GM12878 (cell line): ENCODE measurements around the gene ATG9A. TPM values are rescaled to one million over a fixed set of nuclear protein-coding genes. Genes with fewer than 3 reads are reported as not detected.

Experiments
- CHD2 ChIP-seq: IDR thresholded peaks from 2 replicates; pipeline ENCODE4 v1.6.1; 2011; ENCODE audit warnings: low read depth, low read length, improper control_type of control experiment, borderline replicate concordance
- ESRRA ChIP-seq: IDR thresholded peaks from 2 replicates; pipeline ENCODE4 v1.6.1; 2012; ENCODE audit warnings: mild to moderate bottlenecking, low read length, improper control_type of control experiment
- KDM1A ChIP-seq: fragments of 200-600 bp; sonication (generic); IDR thresholded peaks from 2 replicates; pipeline ENCODE4 v1.6.1; 2016; ENCODE audit warnings: borderline replicate concordance
- MTA2 ChIP-seq: fragments of 450-650 bp; IDR thresholded peaks from 2 replicates; pipeline ENCODE4 v1.6.1; 2016; ENCODE audit warnings: low read depth, mild to moderate bottlenecking, moderate library complexity
- NBN ChIP-seq: fragments of 450-650 bp; IDR thresholded peaks from 2 replicates; pipeline ENCODE4 v1.6.1; 2016
- PML ChIP-seq: IDR thresholded peaks from 2 replicates; pipeline ENCODE4 v1.6.1; 2012; ENCODE audit warnings: low read length, inconsistent platforms
- POLR2AphosphoS2 ChIP-seq: IDR thresholded peaks from 2 replicates; pipeline ENCODE4 v1.6.1; 2011; ENCODE audit warnings: low read depth, mild to moderate bottlenecking, low read length, improper control_type of control experiment, moderate library complexity
- SMAD5 ChIP-seq: IDR thresholded peaks from 2 replicates; pipeline ENCODE4 v1.6.1; 2016; ENCODE audit warnings: antibody characterized with exemption, low read depth
- SMARCA5 ChIP-seq: fragments of 450-650 bp; IDR thresholded peaks from 2 replicates; pipeline ENCODE4 v1.6.1; 2017; ENCODE audit warnings: mild to moderate bottlenecking
- SPI1 ChIP-seq: IDR thresholded peaks from 2 replicates; pipeline ENCODE4 v1.6.1; 2011; ENCODE audit warnings: low read depth, mild to moderate bottlenecking, low read length, moderate library complexity, borderline replicate concordance; ENCODE audit not compliant: insufficient read depth
- SREBF1 ChIP-seq: IDR thresholded peaks from 2 replicates; pipeline ENCODE4 v1.6.1; 2012; ENCODE audit warnings: mild to moderate bottlenecking, low read length
- STAT1 ChIP-seq: fragments of 450-650 bp; conservative IDR thresholded peaks from 2 replicates; pipeline ENCODE4 v1.6.1; 2014; ENCODE audit warnings: antibody characterized with exemption, mild to moderate bottlenecking
- TCF12 ChIP-seq: IDR thresholded peaks from 2 replicates; pipeline ENCODE4 v1.6.1; 2011; ENCODE audit warnings: low read depth, mild to moderate bottlenecking, low read length
- TCF3 ChIP-seq: IDR thresholded peaks from 2 replicates; pipeline ENCODE4 v1.6.1; 2012; ENCODE audit warnings: low read depth, mild to moderate bottlenecking, low read length, borderline replicate concordance; ENCODE audit not compliant: insufficient read depth
- TCF7 ChIP-seq: IDR thresholded peaks from 2 replicates; pipeline ENCODE4 v1.6.1; 2014; ENCODE audit warnings: antibody characterized with exemption, borderline replicate concordance
- YBX1 ChIP-seq: fragments of 450-650 bp; IDR thresholded peaks from 2 replicates; pipeline ENCODE4 v1.6.1; 2016; ENCODE audit warnings: antibody characterized with exemption
- YY1 ChIP-seq: IDR thresholded peaks from 2 replicates; pipeline ENCODE4 v1.6.1; 2011; ENCODE audit warnings: low read depth, mild to moderate bottlenecking, low read length
- ZNF207 ChIP-seq: fragments of 450-650 bp; IDR thresholded peaks from 2 replicates; pipeline ENCODE4 v1.6.1; 2014; ENCODE audit warnings: antibody characterized with exemption, mild to moderate bottlenecking, borderline replicate concordance
- ZNF217 ChIP-seq: fragments of 450-650 bp; IDR thresholded peaks from 2 replicates; pipeline ENCODE4 v1.6.1; 2017; ENCODE audit warnings: antibody characterized with exemption, mild to moderate bottlenecking
- polyA plus RNA-seq, 11 experiments: library from polyadenylated mRNA; depleted of rRNA in 4 of 11; unstranded in 6 of 11; stranded (reverse) in 5 of 11; fragments of >200 nt; fragmentation: Nextera tagmentation in 4 of 11; fragmentation: Illumina TruSeq in 1 of 11; extraction: Ambion mirVana in 4 of 11; extraction: Trizol in 1 of 11; gene quantifications; 1 replicate in 1 of 11; 2 replicates in 10 of 11; pipeline versions ENCODE4 v1.2.1 to v1.2.3, GENCODE V29; 2011 to 2016; ENCODE audit warnings: inconsistent platforms in 2 of 11, missing spikeins in 2 of 11, low read depth in 1 of 11
- total RNA-seq, 4 experiments: library from RNA; depleted of rRNA in 3 of 4; stranded (reverse); fragments of >200 nt in 3 of 4; fragmentation: Illumina TruSeq in 1 of 4; extraction: Trizol in 1 of 4; gene quantifications; 2 replicates each; pipeline versions ENCODE4 v1.2.1 to v1.2.3, GENCODE V29; 2013 to 2021
- TF ChIP-seq, protein P1 (sequence below): fragments of 450-650 bp; formaldehyde crosslinking; IDR thresholded peaks from 2 replicates; pipeline ENCODE4 v1.5.0; 2022; ENCODE audit warnings: mild to moderate bottlenecking, missing genetic modification characterization
- TF ChIP-seq, protein P2 (sequence below): fragments of 450-650 bp; IDR thresholded peaks from 2 replicates; pipeline ENCODE4 v1.6.1; 2017; ENCODE audit warnings: mild to moderate bottlenecking, moderate library complexity
- TF ChIP-seq, protein P3 (sequence below): IDR thresholded peaks from 2 replicates; pipeline ENCODE4 v1.6.1; 2012; ENCODE audit warnings: mild to moderate bottlenecking, low read depth, low read length

ATG9A gene
- total and polyA plus RNA-seq, 10 of the 15 experiments (the other 5 are each of a cell fraction or from before 2014, with no cell fraction given), result 0.16 to 37.5 (median 14.6) TPM; not detected in 1

DNA sequence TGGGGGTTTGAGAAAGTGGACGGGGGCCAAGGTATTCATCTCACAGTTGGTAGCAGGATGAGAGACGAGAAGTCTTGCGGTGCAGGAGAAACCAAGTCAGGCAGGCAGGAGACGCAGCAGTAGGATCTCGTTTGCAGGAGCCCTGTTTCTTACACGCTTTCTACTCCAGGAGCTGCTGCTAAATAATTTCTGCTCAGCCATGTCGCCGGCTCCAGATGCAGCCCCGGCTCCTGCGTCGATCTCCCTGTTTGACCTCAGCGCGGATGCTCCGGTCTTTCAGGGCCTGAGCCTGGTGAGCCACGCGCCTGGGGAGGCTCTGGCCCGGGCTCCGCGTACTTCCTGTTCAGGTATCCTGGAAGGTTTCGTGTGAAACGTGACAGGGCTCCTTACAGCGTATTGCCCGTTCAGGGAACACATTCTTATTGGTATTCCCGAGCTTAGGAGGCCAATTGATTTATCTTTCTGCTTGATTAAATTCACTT, 664 bp upstream of the ATG9A start (continued):
- TF ChIP-seq, protein P1, sequence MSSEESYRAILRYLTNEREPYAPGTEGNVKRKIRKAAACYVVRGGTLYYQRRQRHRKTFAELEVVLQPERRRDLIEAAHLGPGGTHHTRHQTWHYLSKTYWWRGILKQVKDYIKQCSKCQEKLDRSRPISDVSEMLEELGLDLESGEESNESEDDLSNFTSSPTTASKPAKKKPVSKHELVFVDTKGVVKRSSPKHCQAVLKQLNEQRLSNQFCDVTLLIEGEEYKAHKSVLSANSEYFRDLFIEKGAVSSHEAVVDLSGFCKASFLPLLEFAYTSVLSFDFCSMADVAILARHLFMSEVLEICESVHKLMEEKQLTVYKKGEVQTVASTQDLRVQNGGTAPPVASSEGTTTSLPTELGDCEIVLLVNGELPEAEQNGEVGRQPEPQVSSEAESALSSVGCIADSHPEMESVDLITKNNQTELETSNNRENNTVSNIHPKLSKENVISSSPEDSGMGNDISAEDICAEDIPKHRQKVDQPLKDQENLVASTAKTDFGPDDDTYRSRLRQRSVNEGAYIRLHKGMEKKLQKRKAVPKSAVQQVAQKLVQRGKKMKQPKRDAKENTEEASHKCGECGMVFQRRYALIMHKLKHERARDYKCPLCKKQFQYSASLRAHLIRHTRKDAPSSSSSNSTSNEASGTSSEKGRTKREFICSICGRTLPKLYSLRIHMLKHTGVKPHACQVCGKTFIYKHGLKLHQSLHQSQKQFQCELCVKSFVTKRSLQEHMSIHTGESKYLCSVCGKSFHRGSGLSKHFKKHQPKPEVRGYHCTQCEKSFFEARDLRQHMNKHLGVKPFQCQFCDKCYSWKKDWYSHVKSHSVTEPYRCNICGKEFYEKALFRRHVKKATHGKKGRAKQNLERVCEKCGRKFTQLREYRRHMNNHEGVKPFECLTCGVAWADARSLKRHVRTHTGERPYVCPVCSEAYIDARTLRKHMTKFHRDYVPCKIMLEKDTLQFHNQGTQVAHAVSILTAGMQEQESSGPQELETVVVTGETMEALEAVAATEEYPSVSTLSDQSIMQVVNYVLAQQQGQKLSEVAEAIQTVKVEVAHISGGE (CRISPR knock-in tag), result no peak
- TF ChIP-seq, protein P2, sequence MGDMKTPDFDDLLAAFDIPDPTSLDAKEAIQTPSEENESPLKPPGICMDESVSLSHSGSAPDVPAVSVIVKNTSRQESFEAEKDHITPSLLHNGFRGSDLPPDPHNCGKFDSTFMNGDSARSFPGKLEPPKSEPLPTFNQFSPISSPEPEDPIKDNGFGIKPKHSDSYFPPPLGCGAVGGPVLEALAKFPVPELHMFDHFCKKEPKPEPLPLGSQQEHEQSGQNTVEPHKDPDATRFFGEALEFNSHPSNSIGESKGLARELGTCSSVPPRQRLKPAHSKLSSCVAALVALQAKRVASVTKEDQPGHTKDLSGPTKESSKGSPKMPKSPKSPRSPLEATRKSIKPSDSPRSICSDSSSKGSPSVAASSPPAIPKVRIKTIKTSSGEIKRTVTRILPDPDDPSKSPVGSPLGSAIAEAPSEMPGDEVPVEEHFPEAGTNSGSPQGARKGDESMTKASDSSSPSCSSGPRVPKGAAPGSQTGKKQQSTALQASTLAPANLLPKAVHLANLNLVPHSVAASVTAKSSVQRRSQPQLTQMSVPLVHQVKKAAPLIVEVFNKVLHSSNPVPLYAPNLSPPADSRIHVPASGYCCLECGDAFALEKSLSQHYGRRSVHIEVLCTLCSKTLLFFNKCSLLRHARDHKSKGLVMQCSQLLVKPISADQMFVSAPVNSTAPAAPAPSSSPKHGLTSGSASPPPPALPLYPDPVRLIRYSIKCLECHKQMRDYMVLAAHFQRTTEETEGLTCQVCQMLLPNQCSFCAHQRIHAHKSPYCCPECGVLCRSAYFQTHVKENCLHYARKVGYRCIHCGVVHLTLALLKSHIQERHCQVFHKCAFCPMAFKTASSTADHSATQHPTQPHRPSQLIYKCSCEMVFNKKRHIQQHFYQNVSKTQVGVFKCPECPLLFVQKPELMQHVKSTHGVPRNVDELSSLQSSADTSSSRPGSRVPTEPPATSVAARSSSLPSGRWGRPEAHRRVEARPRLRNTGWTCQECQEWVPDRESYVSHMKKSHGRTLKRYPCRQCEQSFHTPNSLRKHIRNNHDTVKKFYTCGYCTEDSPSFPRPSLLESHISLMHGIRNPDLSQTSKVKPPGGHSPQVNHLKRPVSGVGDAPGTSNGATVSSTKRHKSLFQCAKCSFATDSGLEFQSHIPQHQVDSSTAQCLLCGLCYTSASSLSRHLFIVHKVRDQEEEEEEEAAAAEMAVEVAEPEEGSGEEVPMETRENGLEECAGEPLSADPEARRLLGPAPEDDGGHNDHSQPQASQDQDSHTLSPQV, result no peak
- TF ChIP-seq POLR2AphosphoS2 (no peak), ESRRA (no peak), TCF3 (0 out of 2 replicates have a peak, but pooled peaks have one; percentile 18), YBX1 (no peak), KDM1A (no peak), ZNF217 (no peak), SPI1 (no peak), MTA2 (no peak), PML (peak; percentile 36; the same call in 1 of the 2 replicates), SREBF1 (no peak), SMAD5 (no peak; the same call in 1 of the 2 replicates), TCF7 (no peak), TCF12 (no peak), CHD2 (no peak), YY1 (no peak), NBN (no peak), ZNF207 (no peak; the same call in 1 of the 2 replicates), SMARCA5 (no peak), STAT1 (no peak)
- TF ChIP-seq, protein P3, sequence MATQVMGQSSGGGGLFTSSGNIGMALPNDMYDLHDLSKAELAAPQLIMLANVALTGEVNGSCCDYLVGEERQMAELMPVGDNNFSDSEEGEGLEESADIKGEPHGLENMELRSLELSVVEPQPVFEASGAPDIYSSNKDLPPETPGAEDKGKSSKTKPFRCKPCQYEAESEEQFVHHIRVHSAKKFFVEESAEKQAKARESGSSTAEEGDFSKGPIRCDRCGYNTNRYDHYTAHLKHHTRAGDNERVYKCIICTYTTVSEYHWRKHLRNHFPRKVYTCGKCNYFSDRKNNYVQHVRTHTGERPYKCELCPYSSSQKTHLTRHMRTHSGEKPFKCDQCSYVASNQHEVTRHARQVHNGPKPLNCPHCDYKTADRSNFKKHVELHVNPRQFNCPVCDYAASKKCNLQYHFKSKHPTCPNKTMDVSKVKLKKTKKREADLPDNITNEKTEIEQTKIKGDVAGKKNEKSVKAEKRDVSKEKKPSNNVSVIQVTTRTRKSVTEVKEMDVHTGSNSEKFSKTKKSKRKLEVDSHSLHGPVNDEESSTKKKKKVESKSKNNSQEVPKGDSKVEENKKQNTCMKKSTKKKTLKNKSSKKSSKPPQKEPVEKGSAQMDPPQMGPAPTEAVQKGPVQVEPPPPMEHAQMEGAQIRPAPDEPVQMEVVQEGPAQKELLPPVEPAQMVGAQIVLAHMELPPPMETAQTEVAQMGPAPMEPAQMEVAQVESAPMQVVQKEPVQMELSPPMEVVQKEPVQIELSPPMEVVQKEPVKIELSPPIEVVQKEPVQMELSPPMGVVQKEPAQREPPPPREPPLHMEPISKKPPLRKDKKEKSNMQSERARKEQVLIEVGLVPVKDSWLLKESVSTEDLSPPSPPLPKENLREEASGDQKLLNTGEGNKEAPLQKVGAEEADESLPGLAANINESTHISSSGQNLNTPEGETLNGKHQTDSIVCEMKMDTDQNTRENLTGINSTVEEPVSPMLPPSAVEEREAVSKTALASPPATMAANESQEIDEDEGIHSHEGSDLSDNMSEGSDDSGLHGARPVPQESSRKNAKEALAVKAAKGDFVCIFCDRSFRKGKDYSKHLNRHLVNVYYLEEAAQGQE, result no peak
